A549 (cell line): Measurements from ENCODE around the gene ICOS. TPM values are rescaled to one million over a fixed set of nuclear protein-coding genes. Genes with fewer than 3 reads are reported as not detected.

Source experiments
- ATAC-seq, 2 experiments: fragments of 200-7000 bp in 1 of 2; fragments of >200 bp in 1 of 2; cut with Nextera tagmentation in 1 of 2; cut with Tn5 transposase in 1 of 2; 3 replicates each; pipeline versions ENCODE4 v1.8.0 to v1.9.1; 2018 to 2020; ENCODE audit warnings: mild to moderate bottlenecking in 1 of 2, moderate library complexity in 1 of 2
- CTCF ChIA-PET: fragments of 300-600 bp; sonication (Branson Sonifier 250); formaldehyde crosslinking; extraction: SDS; loops from one replicate; lab custom pipeline; 2021; ENCODE audit warnings: antibody characterized with exemption, inconsistent platforms; lab: Yijun Ruan, JAX
- POLR2A ChIA-PET: fragments of 350-600 bp; formaldehyde crosslinking; extraction: SDS; loops from one replicate; lab custom pipeline; 2021; ENCODE audit warnings: antibody characterized with exemption, inconsistent platforms; lab: Yijun Ruan, JAX
- DNase-seq, 2 experiments: peaks; one replicate each; pipeline versions ENCODE4 v3.0.0 to v3.0.0-alpha.2; 2011 to 2016; ENCODE audit warnings: low read depth in 1 of 2, low spot score in 1 of 2
- FAIRE-seq: peaks from 2 replicates; lab custom pipeline; 2011; peaks lifted over from hg19 to GRCh38; lab: Jason Lieb, UNC
- H3K27ac ChIP-seq, 2 experiments: fragments of >200 bp; sonication (Bioruptor Twin); formaldehyde crosslinking; 3 replicates each; pipeline ENCODE4 v1.5.1; 2016 to 2017
- H3K4me1 ChIP-seq: fragments of >200 bp; sonication (Bioruptor Twin); formaldehyde crosslinking; 3 replicates; pipeline ENCODE4 v1.6.1; 2016
- H3K4me2 ChIP-seq: fragments of >200 bp; sonication (Bioruptor Twin); formaldehyde crosslinking; 3 replicates; pipeline ENCODE4 v1.6.1; 2016
- H3K4me3 ChIP-seq: fragments of >200 bp; sonication (Bioruptor Twin); formaldehyde crosslinking; 3 replicates; pipeline ENCODE4 v1.5.1; 2016
- H3K9me3 ChIP-seq: fragments of >200 bp; sonication (Bioruptor Twin); formaldehyde crosslinking; 3 replicates; pipeline ENCODE4 v1.6.1; 2016
- BCL3 ChIP-seq: fragments of >200 bp; sonication (Bioruptor Twin); formaldehyde crosslinking; IDR thresholded peaks from 3 replicates; pipeline ENCODE4 v1.6.1; 2016
- CBX2 ChIP-seq: fragments of 200-600 bp; sonication (generic); IDR thresholded peaks from 2 replicates; pipeline ENCODE4 v1.6.1; 2016; ENCODE audit warnings: low read depth, mild to moderate bottlenecking, borderline replicate concordance
- CHD2 ChIP-seq: fragments of 150-350 bp; IDR thresholded peaks from 2 replicates; pipeline ENCODE4 v1.6.1; 2014; ENCODE audit warnings: low read length; ENCODE audit not compliant: partially characterized antibody
- CHD4 ChIP-seq: fragments of 200-600 bp; sonication (generic); IDR thresholded peaks from 2 replicates; pipeline ENCODE4 v1.6.1; 2016; ENCODE audit warnings: antibody characterized with exemption, mild to moderate bottlenecking, borderline replicate concordance
- CTCF ChIP-seq: fragments of >200 bp; sonication (Bioruptor Twin); formaldehyde crosslinking; IDR thresholded peaks from 3 replicates; pipeline ENCODE4 v1.5.1; 2016
- EHF ChIP-seq: fragments of 250-450 bp; sonication (Bioruptor Pico); IDR thresholded peaks from 2 replicates; pipeline ENCODE4 v1.5.0; 2020; ENCODE audit warnings: mild to moderate bottlenecking
- EHMT2 ChIP-seq: fragments of 200-600 bp; sonication (generic); IDR thresholded peaks from 2 replicates; pipeline ENCODE4 v1.6.1; 2016; ENCODE audit warnings: antibody characterized with exemption, low read depth, mild to moderate bottlenecking, moderate library complexity
- EP300 ChIP-seq, 2 experiments: fragments of >200 bp; sonication (Bioruptor Twin); formaldehyde crosslinking; IDR thresholded peaks; 2 replicates in 1 of 2; 3 replicates in 1 of 2; pipeline ENCODE4 v1.6.1; 2016 to 2017
- FOSB ChIP-seq: fragments of 250-450 bp; sonication (Bioruptor Pico); IDR thresholded peaks from 2 replicates; pipeline ENCODE4 v1.5.0; 2020; ENCODE audit warnings: mild to moderate bottlenecking, moderate library complexity
- GATA3 ChIP-seq: IDR thresholded peaks from 2 replicates; pipeline ENCODE4 v1.6.1; 2012; ENCODE audit warnings: borderline replicate concordance
- HDAC2 ChIP-seq: fragments of 200-600 bp; sonication (generic); IDR thresholded peaks from 2 replicates; pipeline ENCODE4 v1.6.1; 2016
- HOXB5 ChIP-seq: fragments of 250-450 bp; sonication (Bioruptor Pico); IDR thresholded peaks from 2 replicates; pipeline ENCODE4 v1.5.0; 2020; ENCODE audit warnings: mild to moderate bottlenecking, moderate library complexity
- JUN ChIP-seq, 2 experiments: fragments of >200 bp; sonication (Bioruptor Twin); formaldehyde crosslinking; IDR thresholded peaks; 2 replicates in 1 of 2; 3 replicates in 1 of 2; pipeline ENCODE4 v1.6.1; 2016 to 2017
- MAFK ChIP-seq: fragments of 450-650 bp; IDR thresholded peaks from 2 replicates; pipeline ENCODE4 v1.6.1; 2014; ENCODE audit not compliant: partially characterized antibody
- MAX ChIP-seq: IDR thresholded peaks from 2 replicates; pipeline ENCODE4 v1.6.1; 2012
- NPAS2 ChIP-seq: fragments of 250-450 bp; sonication (Bioruptor Pico); IDR thresholded peaks from 2 replicates; pipeline ENCODE4 v1.8.0; 2022; ENCODE audit warnings: mild to moderate bottlenecking, moderate library complexity, borderline replicate concordance
- PHF8 ChIP-seq: fragments of 200-600 bp; sonication (generic); IDR thresholded peaks from 2 replicates; pipeline ENCODE4 v1.6.1; 2016; ENCODE audit warnings: low read depth, mild to moderate bottlenecking, antibody characterized with exemption, moderate library complexity, borderline replicate concordance
- POLR2A ChIP-seq: IDR thresholded peaks from 2 replicates; pipeline ENCODE4 v1.6.1; 2012; ENCODE audit warnings: mild to moderate bottlenecking, low read length
- RAD21 ChIP-seq, 2 experiments: fragments of >200 bp in 1 of 2; sonication (Bioruptor Twin) in 1 of 2; formaldehyde crosslinking in 1 of 2; IDR thresholded peaks in 1 of 2; conservative IDR thresholded peaks in 1 of 2; 2 replicates in 1 of 2; 3 replicates in 1 of 2; pipeline ENCODE4 v1.6.1; 2012 to 2018; ENCODE audit warnings: inconsistent platforms in 1 of 2
- RARB ChIP-seq: fragments of 250-450 bp; sonication (Bioruptor Pico); IDR thresholded peaks from 2 replicates; pipeline ENCODE4 v1.8.0; 2021; ENCODE audit warnings: mild to moderate bottlenecking, moderate library complexity
- SREBF2 ChIP-seq: fragments of 450-650 bp; IDR thresholded peaks from 2 replicates; pipeline ENCODE4 v1.6.1; 2014; ENCODE audit warnings: mild to moderate bottlenecking, moderate library complexity
- TFCP2L1 ChIP-seq: fragments of 250-450 bp; sonication (Bioruptor Pico); IDR thresholded peaks from 2 replicates; pipeline ENCODE4 v1.5.0; 2021; ENCODE audit warnings: mild to moderate bottlenecking
- ZC3H11A ChIP-seq: fragments of 450-650 bp; IDR thresholded peaks from 2 replicates; pipeline ENCODE4 v1.6.1; 2014; ENCODE audit warnings: antibody characterized with exemption, mild to moderate bottlenecking
- ZFP36 ChIP-seq: fragments of 450-650 bp; IDR thresholded peaks from 2 replicates; pipeline ENCODE4 v1.6.1; 2014; ENCODE audit warnings: borderline replicate concordance; ENCODE audit not compliant: partially characterized antibody
- ZSCAN20 ChIP-seq: fragments of 250-450 bp; sonication (Bioruptor Pico); IDR thresholded peaks from 2 replicates; pipeline ENCODE4 v1.8.0; 2022; ENCODE audit warnings: mild to moderate bottlenecking, moderate library complexity
- WGBS: methylation state at CpG from one replicate; pipeline ENCODE4 v1.1.6; 2017; ENCODE audit errors: missing lambda C conversion rate; 5-methylcytosine and 5-hydroxymethylcytosine counted together
- polyA minus RNA-seq: library from RNA; depleted of rRNA, polyadenylated mRNA; stranded (reverse); fragments of >200 nt; gene quantifications from 2 replicates; pipeline ENCODE4 v1.2.3, GENCODE V29; 2011; rRNA and poly(A)+ RNA removed
- polyA plus RNA-seq, 4 experiments: library from polyadenylated mRNA; depleted of rRNA in 3 of 4; stranded (reverse); fragments of >200 nt; fragmentation: RNase III in 1 of 4; extraction: RNeasy Plus Mini Kit Qiagen cat#74134 plus additional on column Dnase treatment in 1 of 4; gene quantifications; 2 replicates in 3 of 4; 3 replicates in 1 of 4; pipeline ENCODE4 v1.2.3, GENCODE V29; 2011 to 2017
- TF ChIP-seq, protein P1 (sequence below): fragments of 450-650 bp; IDR thresholded peaks from 2 replicates; pipeline ENCODE4 v1.6.1; 2014; ENCODE audit warnings: antibody characterized with exemption
- TF ChIP-seq, protein P2 (sequence below): fragments of 150-350 bp; IDR thresholded peaks from 2 replicates; pipeline ENCODE4 v1.6.1; 2014; ENCODE audit warnings: low read depth, mild to moderate bottlenecking, low read length
- TF ChIP-seq, protein P3 (sequence below): fragments of 250-450 bp; sonication (Bioruptor Pico); IDR thresholded peaks from 2 replicates; pipeline ENCODE4 v1.5.0; 2020; ENCODE audit warnings: low read depth, mild to moderate bottlenecking, moderate library complexity
- TF ChIP-seq, protein P4 (sequence below): IDR thresholded peaks from 2 replicates; pipeline ENCODE4 v1.6.1; 2012

The ICOS gene
- polyA plus RNA-seq (2011; rRNA removed) (not detected in 2 replicates), polyA plus RNA-seq (2017; fragmentation: RNase III; extraction: RNeasy Plus Mini Kit Qiagen cat#74134 plus additional on column Dnase treatment) (not detected in 3 replicates), polyA minus RNA-seq (not detected in 2 replicates)
- polyA plus RNA-seq (2012; cell fraction: cytosol; rRNA removed): not detected in 2 replicates
- polyA plus RNA-seq (2012; cell fraction: nucleus; rRNA removed): not detected in 2 replicates

GRCh38 chr2:203936535-203936934, at the start of gene ICOS:
Gene ICOS (plus strand): TSS chr2:203936763. CDS start chr2:203936815, 52 bp downstream.
- no peak for FAIRE-seq
- POLR2A ChIA-PET: no interaction called here
- H3K27ac ChIP-seq: no peak within 1 kb of the TSS
- no peak for ATAC-seq
- TF ChIP-seq ZC3H11A (no peak), RARB (CRISPR knock-in tag) (no peak), HOXB5 (CRISPR knock-in tag) (no peak), SREBF2 (no peak)
- no peaks in the 10 kb centered on the region for H3K4me1 ChIP-seq
- H3K4me3 ChIP-seq: no peak within 1 kb of the TSS
- no peaks in the 10 kb centered on the region; the same call in 2 of the 3 replicates for H3K9me3 ChIP-seq
- 49% methylated on average over 5 of the region's 5 CpGs for whole genome bisulfite sequencing
- no peak within 1 kb of the TSS for H3K4me2 ChIP-seq
- no peak for DNase-seq
- CTCF ChIA-PET: no interaction called here

GRCh38 chr2:203887677-203888076, 48.9 kb upstream of the ICOS start:
- no peak overlapping the region for H3K27ac ChIP-seq
- no peak overlapping the region for H3K4me3 ChIP-seq
- no peak for FAIRE-seq
- no peaks in the 10 kb centered on the region for H3K4me1 ChIP-seq
- DNase-seq: no peak
- no peak for ATAC-seq
- H3K4me2 ChIP-seq: no peak overlapping the region
- POLR2A ChIA-PET: no interaction called here
- no peaks in the 10 kb centered on the region for H3K9me3 ChIP-seq
- TF ChIP-seq EP300 (IDR thresholded peaks at IDR 0.05): no peak
- no peak for TF ChIP-seq TFCP2L1 (CRISPR knock-in tag)
- no peak for TF ChIP-seq HDAC2
- TF ChIP-seq ZFP36: no peak
- TF ChIP-seq, protein P1, sequence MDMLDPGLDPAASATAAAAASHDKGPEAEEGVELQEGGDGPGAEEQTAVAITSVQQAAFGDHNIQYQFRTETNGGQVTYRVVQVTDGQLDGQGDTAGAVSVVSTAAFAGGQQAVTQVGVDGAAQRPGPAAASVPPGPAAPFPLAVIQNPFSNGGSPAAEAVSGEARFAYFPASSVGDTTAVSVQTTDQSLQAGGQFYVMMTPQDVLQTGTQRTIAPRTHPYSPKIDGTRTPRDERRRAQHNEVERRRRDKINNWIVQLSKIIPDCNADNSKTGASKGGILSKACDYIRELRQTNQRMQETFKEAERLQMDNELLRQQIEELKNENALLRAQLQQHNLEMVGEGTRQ: no peak
- no peak for TF ChIP-seq CHD2
- no peak for TF ChIP-seq CBX2
- no peak for TF ChIP-seq NPAS2 (CRISPR knock-in tag)
- no peak for TF ChIP-seq JUN (IDR thresholded peaks at IDR 0.05)
- TF ChIP-seq PHF8: no peak
- TF ChIP-seq CHD4: no peak
- no peak for TF ChIP-seq RAD21 (conservative IDR thresholded peaks at IDR 0.05 in 1 of 2, IDR thresholded peaks at IDR 0.05 in 1 of 2)
- no peak for TF ChIP-seq HOXB5 (CRISPR knock-in tag)
- TF ChIP-seq FOSB (CRISPR knock-in tag): no peak
- TF ChIP-seq EHMT2: no peak
- TF ChIP-seq ZSCAN20: no peak
- CTCF ChIA-PET: interaction anchor here (1.2 to 1.4 kb wide), 2 partner anchors 10 to 17 kb away, joined by 3 read pairs; no protein-coding TSS in a partner anchor

DNA sequence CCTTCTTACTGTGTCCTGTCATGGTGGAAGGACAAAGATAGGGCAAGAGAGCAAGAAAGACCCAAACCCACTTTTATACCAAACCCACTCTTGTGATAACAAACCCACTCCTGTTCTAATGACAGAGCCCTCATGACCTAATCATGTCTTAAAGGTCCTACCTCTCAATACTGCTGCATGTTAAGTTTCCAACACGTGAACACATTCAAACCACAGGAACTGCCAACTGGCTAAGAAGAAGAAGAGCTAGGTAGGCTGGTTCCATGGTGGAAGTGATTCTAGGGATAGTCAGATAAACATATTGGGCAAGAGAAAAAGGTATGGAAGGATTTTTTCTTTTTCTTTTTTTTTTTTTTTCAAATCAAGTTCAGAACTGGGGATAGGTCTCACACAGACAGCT, 47.0 kb upstream of the ICOS start:
- FAIRE-seq: no peak
- no peak for DNase-seq
- WGBS: 0% methylated on average over 1 of the region's 1 CpG
- POLR2A ChIA-PET: interaction anchor here (0.6 kb wide), 1 partner anchor 355 kb away, joined by 4 read pairs; no protein-coding TSS in a partner anchor
- CTCF ChIA-PET: interaction anchor here (1.0 to 1.6 kb wide), 3 partner anchors 8 to 20 kb away, joined by 3 to 5 read pairs (median 3); no protein-coding TSS in a partner anchor
- ATAC-seq: no peak
- no peak overlapping the region for H3K4me3 ChIP-seq
- H3K27ac ChIP-seq: no peak overlapping the region
- H3K4me2 ChIP-seq: no peak overlapping the region
- H3K9me3 ChIP-seq: no peaks in the 10 kb centered on the region
- H3K4me1 ChIP-seq: no peaks in the 10 kb centered on the region
- TF ChIP-seq, protein P2, sequence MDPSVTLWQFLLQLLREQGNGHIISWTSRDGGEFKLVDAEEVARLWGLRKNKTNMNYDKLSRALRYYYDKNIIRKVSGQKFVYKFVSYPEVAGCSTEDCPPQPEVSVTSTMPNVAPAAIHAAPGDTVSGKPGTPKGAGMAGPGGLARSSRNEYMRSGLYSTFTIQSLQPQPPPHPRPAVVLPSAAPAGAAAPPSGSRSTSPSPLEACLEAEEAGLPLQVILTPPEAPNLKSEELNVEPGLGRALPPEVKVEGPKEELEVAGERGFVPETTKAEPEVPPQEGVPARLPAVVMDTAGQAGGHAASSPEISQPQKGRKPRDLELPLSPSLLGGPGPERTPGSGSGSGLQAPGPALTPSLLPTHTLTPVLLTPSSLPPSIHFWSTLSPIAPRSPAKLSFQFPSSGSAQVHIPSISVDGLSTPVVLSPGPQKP: no peak
- no peak for TF ChIP-seq EHF
- TF ChIP-seq, protein P3, sequence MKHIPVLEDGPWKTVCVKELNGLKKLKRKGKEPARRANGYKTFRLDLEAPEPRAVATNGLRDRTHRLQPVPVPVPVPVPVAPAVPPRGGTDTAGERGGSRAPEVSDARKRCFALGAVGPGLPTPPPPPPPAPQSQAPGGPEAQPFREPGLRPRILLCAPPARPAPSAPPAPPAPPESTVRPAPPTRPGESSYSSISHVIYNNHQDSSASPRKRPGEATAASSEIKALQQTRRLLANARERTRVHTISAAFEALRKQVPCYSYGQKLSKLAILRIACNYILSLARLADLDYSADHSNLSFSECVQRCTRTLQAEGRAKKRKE (CRISPR knock-in tag): no peak
- no peak for TF ChIP-seq GATA3
- TF ChIP-seq HOXB5 (CRISPR knock-in tag): no peak
- TF ChIP-seq POLR2A: no peak
- TF ChIP-seq ZSCAN20: no peak
- TF ChIP-seq MAX: no peak
- no peak for TF ChIP-seq MAFK
- TF ChIP-seq, protein P4, sequence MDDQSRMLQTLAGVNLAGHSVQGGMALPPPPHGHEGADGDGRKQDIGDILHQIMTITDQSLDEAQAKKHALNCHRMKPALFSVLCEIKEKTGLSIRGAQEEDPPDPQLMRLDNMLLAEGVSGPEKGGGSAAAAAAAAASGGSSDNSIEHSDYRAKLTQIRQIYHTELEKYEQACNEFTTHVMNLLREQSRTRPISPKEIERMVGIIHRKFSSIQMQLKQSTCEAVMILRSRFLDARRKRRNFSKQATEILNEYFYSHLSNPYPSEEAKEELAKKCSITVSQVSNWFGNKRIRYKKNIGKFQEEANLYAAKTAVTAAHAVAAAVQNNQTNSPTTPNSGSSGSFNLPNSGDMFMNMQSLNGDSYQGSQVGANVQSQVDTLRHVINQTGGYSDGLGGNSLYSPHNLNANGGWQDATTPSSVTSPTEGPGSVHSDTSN: no peak
- TF ChIP-seq CTCF: no peak
- no peak for TF ChIP-seq BCL3
